WTC11 (cell line): ENCODE measurements around the gene CHN1. TPM values are rescaled to one million over a fixed set of nuclear protein-coding genes. Genes with fewer than 3 reads are reported as not detected.
A peak's percentile ranks its signal among the peaks of the same experiment; 100 is the strongest.

Experiments
- ATAC-seq: fragments of 200-7000 bp; cut with Tn5 transposase; 2 replicates; pipeline ENCODE4 v1.10.0; 2021; ENCODE audit warnings: mild to moderate bottlenecking, moderate library complexity
- CTCF ChIA-PET: fragments of 300-600 bp; sonication (Branson Sonifier 250); formaldehyde crosslinking; loops from one replicate; lab custom pipeline; 2021; ENCODE audit warnings: antibody characterized with exemption; lab: Charles Lee
- POLR2A ChIA-PET: fragments of 350-600 bp; sonication (Branson Sonifier 250); formaldehyde crosslinking; loops from one replicate; lab custom pipeline; 2021; ENCODE audit warnings: antibody characterized with exemption; lab: Charles Lee
- DNase-seq: peaks from one replicate; pipeline ENCODE4 v3.0.0; 2021; ENCODE audit warnings: low spot score
- H3K27ac Mint-ChIP-seq: 2 replicates; pipeline ENCODE4 v1.8.0; 2021; ENCODE audit warnings: mixed read lengths
- H3K27me3 Mint-ChIP-seq: 2 replicates; pipeline ENCODE4 v1.8.0; 2021; ENCODE audit warnings: low read depth, mild to moderate bottlenecking, moderate library complexity, mixed read lengths
- H3K36me3 Mint-ChIP-seq: 2 replicates; pipeline ENCODE4 v1.8.0; 2021; ENCODE audit warnings: mixed read lengths
- H3K4me1 Mint-ChIP-seq: 2 replicates; pipeline ENCODE4 v1.8.0; 2022; ENCODE audit warnings: mixed read lengths
- H3K4me3 Mint-ChIP-seq: 2 replicates; pipeline ENCODE4 v1.8.0; 2021; ENCODE audit warnings: mild to moderate bottlenecking, moderate library complexity, mixed read lengths
- H3K9me3 Mint-ChIP-seq: 2 replicates; pipeline ENCODE4 v1.8.0; 2021; ENCODE audit warnings: mixed read lengths
- AFF4 ChIP-seq: sonication (generic); formaldehyde crosslinking; IDR thresholded peaks from 2 replicates; pipeline ENCODE4 v1.8.1; 2023; ENCODE audit warnings: mild to moderate bottlenecking, missing genetic modification reagents, borderline replicate concordance
- ARID4B ChIP-seq: sonication (generic); formaldehyde crosslinking; IDR thresholded peaks from 2 replicates; pipeline ENCODE4 v1.8.0; 2023; ENCODE audit warnings: missing genetic modification reagents, mild to moderate bottlenecking, borderline replicate concordance
- FOXJ3 ChIP-seq: sonication (generic); formaldehyde crosslinking; IDR thresholded peaks from 2 replicates; pipeline ENCODE4 v1.9.0; 2021; ENCODE audit warnings: missing genetic modification reagents, mild to moderate bottlenecking, borderline replicate concordance
- FOXK1 ChIP-seq: sonication (generic); formaldehyde crosslinking; IDR thresholded peaks from 2 replicates; pipeline ENCODE4 v1.8.0; 2022; ENCODE audit warnings: mild to moderate bottlenecking, moderate library complexity, missing genetic modification reagents
- IRF2 ChIP-seq: sonication (generic); formaldehyde crosslinking; IDR thresholded peaks from 2 replicates; pipeline ENCODE4 v1.8.0; 2022; ENCODE audit warnings: low read depth, missing genetic modification reagents, borderline replicate concordance
- NR3C1 ChIP-seq: sonication (generic); formaldehyde crosslinking; conservative IDR thresholded peaks from 2 replicates; pipeline ENCODE4 v1.8.1; 2023; ENCODE audit warnings: low read depth, mild to moderate bottlenecking, missing genetic modification reagents
- RORB ChIP-seq: fragments of 250-450 bp; sonication (Bioruptor Pico); IDR thresholded peaks from 2 replicates; pipeline ENCODE4 v1.9.0; 2021; ENCODE audit warnings: mild to moderate bottlenecking
- ZBTB21 ChIP-seq: sonication (generic); formaldehyde crosslinking; IDR thresholded peaks from 2 replicates; pipeline ENCODE4 v1.8.1; 2023; ENCODE audit warnings: mild to moderate bottlenecking, missing genetic modification reagents, borderline replicate concordance
- ZNF219 ChIP-seq: sonication (generic); formaldehyde crosslinking; IDR thresholded peaks from 2 replicates; pipeline ENCODE4 v1.8.0; 2023; ENCODE audit warnings: missing genetic modification reagents, mild to moderate bottlenecking, borderline replicate concordance
- ZNF425 ChIP-seq: fragments of 250-450 bp; sonication (Bioruptor Pico); conservative IDR thresholded peaks from 2 replicates; pipeline ENCODE4 v1.9.0; 2021; ENCODE audit warnings: mild to moderate bottlenecking
- ZNF512 ChIP-seq: sonication (generic); formaldehyde crosslinking; IDR thresholded peaks from 2 replicates; pipeline ENCODE4 v1.8.1; 2022; ENCODE audit warnings: missing genetic modification reagents, borderline replicate concordance
- ZSCAN18 ChIP-seq: fragments of 250-450 bp; sonication (Bioruptor Pico); IDR thresholded peaks from 2 replicates; pipeline ENCODE4 v2.1.2; 2022; ENCODE audit warnings: mild to moderate bottlenecking, moderate library complexity
- total RNA-seq: library from RNA; stranded (reverse); gene quantifications from 3 replicates; pipeline ENCODE4 v1.2.3, GENCODE V29; 2021

The CHN1 gene
- total RNA-seq, 1 experiment from 2014 or later: 30.0 TPM

- Mint-ChIP-seq H3K4me3 (peak overlapping the region; percentile 53), H3K9me3 (no peaks in the 10 kb centered on the region), H3K36me3 (no peaks in the 10 kb centered on the region), H3K27me3 (no peaks in the 10 kb centered on the region), H3K27ac (peak overlapping the region; percentile 51), H3K4me1 (peaks cover 75% of the 10 kb centered on the region)
- POLR2A ChIA-PET: no interaction called here
- TF ChIP-seq RORB (CRISPR knock-in tag): no peak
- no peak for TF ChIP-seq IRF2 (CRISPR knock-in tag)
- TF ChIP-seq ZSCAN18 (CRISPR knock-in tag): no peak
- no peak for TF ChIP-seq ZNF512 (CRISPR knock-in tag)
- TF ChIP-seq ARID4B (CRISPR knock-in tag): no peak
- TF ChIP-seq FOXJ3: no peak
- CTCF ChIA-PET: interaction anchor here (1.2 kb wide), 1 partner anchor 97 kb away, joined by 4 read pairs; no protein-coding TSS in a partner anchor
- no peak for ATAC-seq
- DNase-seq: no peak
These were observed 159.0 kb downstream of the CHN1 start for GRCh38 chr2:174846218-174846617.

GRCh38 chr2:174844295-174844708 is 160.9 kb downstream of the CHN1 start:
- POLR2A ChIA-PET: no interaction called here
- H3K27me3 Mint-ChIP-seq: no peaks in the 10 kb centered on the region
- H3K27ac Mint-ChIP-seq: peak overlapping the region; percentile 17; the same call in 1 of the 2 replicates
- no peaks in the 10 kb centered on the region for H3K9me3 Mint-ChIP-seq
- TF ChIP-seq ZNF425 (CRISPR knock-in tag) (no peak), ZSCAN18 (CRISPR knock-in tag) (no peak), NR3C1 (CRISPR knock-in tag) (no peak)
- H3K4me1 Mint-ChIP-seq: peaks cover 63% of the 10 kb centered on the region
- no peaks in the 10 kb centered on the region for H3K36me3 Mint-ChIP-seq
- ATAC-seq: no peak
- CTCF ChIA-PET: no interaction called here
- no peak overlapping the region for H3K4me3 Mint-ChIP-seq
- no peak for DNase-seq

GRCh38 chr2:174842496-174842895 is 162.7 kb downstream of the CHN1 start:
- no peaks in the 10 kb centered on the region for H3K27me3 Mint-ChIP-seq
- ATAC-seq: no peak
- no peaks in the 10 kb centered on the region; the same call in 1 of the 2 replicates for H3K36me3 Mint-ChIP-seq
- ChIA-PET POLR2A (no interaction called here), CTCF (interaction anchor here (1.0 to 1.5 kb wide), 4 partner anchors 66 to 145 kb away, joined by 3 to 5 read pairs (median 4); no protein-coding TSS in a partner anchor)
- no peak for DNase-seq
- no peaks in the 10 kb centered on the region for H3K9me3 Mint-ChIP-seq
- no peak overlapping the region for H3K4me3 Mint-ChIP-seq
- H3K4me1 Mint-ChIP-seq: peaks cover 50% of the 10 kb centered on the region
- no peak overlapping the region for H3K27ac Mint-ChIP-seq
- no peak for TF ChIP-seq AFF4
- TF ChIP-seq ZNF219 (CRISPR knock-in tag): no peak
- no peak for TF ChIP-seq ZBTB21 (CRISPR knock-in tag)
- no peak for TF ChIP-seq FOXJ3
- TF ChIP-seq ZNF425 (CRISPR knock-in tag): no peak
- no peak for TF ChIP-seq FOXK1
